Measurements from ENCODE around the gene NIP7. TPM values are rescaled to one million over a fixed set of nuclear protein-coding genes. Genes with fewer than 3 reads are reported as not detected.

NIP7 gene
- total and polyA plus RNA-seq, 9 of the 15 experiments (the other 6 are each of a cell fraction or from before 2014, with no cell fraction given): 28.9 to 85.5 (median 72.5) TPM

DNA sequence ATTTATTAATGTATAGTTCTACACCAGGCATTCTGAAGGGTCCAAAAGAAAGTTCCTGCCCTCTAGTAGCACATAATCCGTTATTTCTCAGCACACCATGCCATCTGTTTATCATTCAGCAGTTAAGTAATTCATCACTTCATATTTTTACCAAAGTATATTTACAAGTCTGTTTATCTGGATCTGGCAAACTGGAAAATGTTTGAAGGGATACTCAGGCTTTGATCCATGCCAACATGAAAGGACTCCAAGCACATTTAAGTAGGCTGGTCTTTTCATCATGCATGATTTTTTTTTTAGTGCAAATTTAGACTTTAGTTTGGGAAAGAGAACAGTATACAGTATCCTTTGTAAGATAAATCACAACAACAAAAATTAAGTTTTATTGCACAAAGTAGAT lies 32.5 kb upstream of the NIP7 start (continued):
- TF ChIP-seq ZSCAN29 (IDR thresholded peaks at IDR 0.05): no peak
- no peak for TF ChIP-seq KDM4B (IDR thresholded peaks at IDR 0.05; ENCODE audit: borderline replicate concordance in 2 of 2, low read depth in 1 of 2)
- TF ChIP-seq ZKSCAN1 (IDR thresholded peaks at IDR 0.05; ENCODE audit: low read depth, low read length): no peak
- TF ChIP-seq HMG20B (CRISPR knock-in tag; IDR thresholded peaks at IDR 0.05): no peak
- TF ChIP-seq PHF20 (IDR thresholded peaks at IDR 0.05; ENCODE audit: partially characterized antibody): no peak
- TF ChIP-seq SREBF1 (IDR thresholded peaks at IDR 0.05; ENCODE audit: borderline replicate concordance, low read depth, low read length): no peak
- TF ChIP-seq ZNF707 (CRISPR knock-in tag; conservative IDR thresholded peaks at IDR 0.05): no peak
- TF ChIP-seq COPS2 (conservative IDR thresholded peaks at IDR 0.05): no peak
- no peak for TF ChIP-seq ZNF695 (CRISPR knock-in tag; IDR thresholded peaks at IDR 0.05)
- TF ChIP-seq, protein P1, sequence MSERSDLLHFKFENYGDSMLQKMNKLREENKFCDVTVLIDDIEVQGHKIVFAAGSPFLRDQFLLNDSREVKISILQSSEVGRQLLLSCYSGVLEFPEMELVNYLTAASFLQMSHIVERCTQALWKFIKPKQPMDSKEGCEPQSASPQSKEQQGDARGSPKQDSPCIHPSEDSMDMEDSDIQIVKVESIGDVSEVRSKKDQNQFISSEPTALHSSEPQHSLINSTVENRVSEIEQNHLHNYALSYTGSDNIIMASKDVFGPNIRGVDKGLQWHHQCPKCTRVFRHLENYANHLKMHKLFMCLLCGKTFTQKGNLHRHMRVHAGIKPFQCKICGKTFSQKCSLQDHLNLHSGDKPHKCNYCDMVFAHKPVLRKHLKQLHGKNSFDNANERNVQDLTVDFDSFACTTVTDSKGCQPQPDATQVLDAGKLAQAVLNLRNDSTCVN (CRISPR knock-in tag; IDR thresholded peaks at IDR 0.05): no peak

DNA sequence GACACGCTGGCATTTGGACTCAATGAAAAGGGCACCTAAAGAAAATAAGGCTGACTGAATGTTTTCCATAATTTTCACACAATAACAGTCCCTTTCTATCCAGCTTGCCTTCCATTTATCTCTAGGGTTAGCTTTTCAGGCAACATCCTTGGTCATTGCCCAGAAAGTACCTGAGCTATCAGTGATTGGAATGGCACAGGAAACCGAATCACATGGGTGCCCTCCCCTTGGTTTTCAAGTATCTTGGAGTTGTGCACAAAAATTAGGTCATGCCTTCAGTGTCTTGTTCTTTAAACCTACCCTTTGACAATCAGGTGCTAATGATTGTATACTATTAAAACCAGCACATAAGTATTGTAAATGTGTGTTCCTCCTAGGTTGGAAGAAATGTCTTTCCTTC lies 31.7 kb upstream of the NIP7 start:
- no peaks in the 10 kb centered on the region for H3K9me3 ChIP-seq (replicated peaks; ENCODE audit: control insufficient read depth, insufficient read depth, low read depth, low read length)
- no peaks in the 10 kb centered on the region for H3K27me3 ChIP-seq (ENCODE audit: control insufficient read depth in 2 of 2, insufficient read depth in 2 of 2, low read length in 2 of 2)
- CTCF ChIA-PET (ENCODE audit: low intra/inter-chr PET ratio): no interaction called here
- H3K36me3 ChIP-seq (ENCODE audit: control insufficient read depth, insufficient read depth, low read length): no peaks in the 10 kb centered on the region; the same call in 2 of the 3 replicates
- peaks cover 16% of the 10 kb centered on the region for H3K79me2 ChIP-seq (ENCODE audit: control insufficient read depth, insufficient read depth, low read length)
- POLR2A ChIA-PET: no interaction called here
- H3K27ac ChIP-seq (ENCODE audit: extremely low read depth, low read depth, low read length): no peak overlapping the region
- intact Hi-C loops (cut with micrococcal nuclease): loop anchor here (10.0 kb wide), 1 partner anchor 463 kb away; the partner anchor contains the start of gene TANGO6
- FAIRE-seq (no peak), ATAC-seq (no peak), DNase-seq (ENCODE audit: extremely low read depth in 1 of 4, low spot score in 3 of 4) (no peak)
- no peak overlapping the region for H2AFZ ChIP-seq (ENCODE audit: low read depth, low read length)
- no peaks in the 10 kb centered on the region for H3K9me1 ChIP-seq (ENCODE audit: control insufficient read depth, insufficient read depth, low read length)
- WGBS (ENCODE audit: insufficient coverage, low coverage, missing lambda C conversion rate): 40% methylated on average over 2 of the region's 2 CpGs
- no peak overlapping the region for H3K9ac ChIP-seq (ENCODE audit: insufficient read depth in 1 of 2, low read depth in 2 of 2, low read length in 2 of 2)
- H3K4me2 ChIP-seq (ENCODE audit: insufficient read depth, low read length): no peak overlapping the region
- no peak overlapping the region for H3K4me3 ChIP-seq
- H3K4me1 ChIP-seq (replicated peaks in 1 of 2; ENCODE audit: control insufficient read depth in 2 of 2, insufficient read depth in 2 of 2, low read length in 2 of 2): peaks cover 5 to 13% of the 10 kb centered on the region in 2 experiments; a peak in 3 of 5 replicates
- no TSS peak for BruUV-seq (replicated peaks)
- H4K20me1 ChIP-seq (replicated peaks; ENCODE audit: control insufficient read depth, insufficient read depth, low read length): 0 out of 2 replicates have a peak, but pooled peaks cover 3% of the 10 kb centered on the region
- in situ Hi-C loops (cut with MboI): no loop called here
- TF ChIP-seq EGR1 (conservative IDR thresholded peaks at IDR 0.05) (no peak), YBX1 (IDR thresholded peaks at IDR 0.05) (no peak), NFYB (IDR thresholded peaks at IDR 0.05; ENCODE audit: extremely low read depth, insufficient read length) (no peak), DIDO1 (tag; IDR thresholded peaks at IDR 0.05; ENCODE audit: low read depth) (no peak), ZNF668 (CRISPR knock-in tag; IDR thresholded peaks at IDR 0.05) (no peak), ZNF586 (CRISPR knock-in tag; conservative IDR thresholded peaks at IDR 0.05) (no peak), ZFP36 (IDR thresholded peaks at IDR 0.05; ENCODE audit: low read depth, low read length, partially characterized antibody) (no peak)
- TF ChIP-seq, protein P2, sequence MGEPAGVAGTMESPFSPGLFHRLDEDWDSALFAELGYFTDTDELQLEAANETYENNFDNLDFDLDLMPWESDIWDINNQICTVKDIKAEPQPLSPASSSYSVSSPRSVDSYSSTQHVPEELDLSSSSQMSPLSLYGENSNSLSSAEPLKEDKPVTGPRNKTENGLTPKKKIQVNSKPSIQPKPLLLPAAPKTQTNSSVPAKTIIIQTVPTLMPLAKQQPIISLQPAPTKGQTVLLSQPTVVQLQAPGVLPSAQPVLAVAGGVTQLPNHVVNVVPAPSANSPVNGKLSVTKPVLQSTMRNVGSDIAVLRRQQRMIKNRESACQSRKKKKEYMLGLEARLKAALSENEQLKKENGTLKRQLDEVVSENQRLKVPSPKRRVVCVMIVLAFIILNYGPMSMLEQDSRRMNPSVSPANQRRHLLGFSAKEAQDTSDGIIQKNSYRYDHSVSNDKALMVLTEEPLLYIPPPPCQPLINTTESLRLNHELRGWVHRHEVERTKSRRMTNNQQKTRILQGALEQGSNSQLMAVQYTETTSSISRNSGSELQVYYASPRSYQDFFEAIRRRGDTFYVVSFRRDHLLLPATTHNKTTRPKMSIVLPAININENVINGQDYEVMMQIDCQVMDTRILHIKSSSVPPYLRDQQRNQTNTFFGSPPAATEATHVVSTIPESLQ (CRISPR knock-in tag; IDR thresholded peaks at IDR 0.05): no peak
- TF ChIP-seq, protein P3, sequence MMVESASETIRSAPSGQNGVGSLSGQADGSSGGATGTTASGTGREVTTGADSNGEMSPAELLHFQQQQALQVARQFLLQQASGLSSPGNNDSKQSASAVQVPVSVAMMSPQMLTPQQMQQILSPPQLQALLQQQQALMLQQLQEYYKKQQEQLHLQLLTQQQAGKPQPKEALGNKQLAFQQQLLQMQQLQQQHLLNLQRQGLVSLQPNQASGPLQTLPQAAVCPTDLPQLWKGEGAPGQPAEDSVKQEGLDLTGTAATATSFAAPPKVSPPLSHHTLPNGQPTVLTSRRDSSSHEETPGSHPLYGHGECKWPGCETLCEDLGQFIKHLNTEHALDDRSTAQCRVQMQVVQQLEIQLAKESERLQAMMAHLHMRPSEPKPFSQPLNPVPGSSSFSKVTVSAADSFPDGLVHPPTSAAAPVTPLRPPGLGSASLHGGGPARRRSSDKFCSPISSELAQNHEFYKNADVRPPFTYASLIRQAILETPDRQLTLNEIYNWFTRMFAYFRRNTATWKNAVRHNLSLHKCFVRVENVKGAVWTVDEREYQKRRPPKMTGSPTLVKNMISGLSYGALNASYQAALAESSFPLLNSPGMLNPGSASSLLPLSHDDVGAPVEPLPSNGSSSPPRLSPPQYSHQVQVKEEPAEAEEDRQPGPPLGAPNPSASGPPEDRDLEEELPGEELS (CRISPR knock-in tag; IDR thresholded peaks at IDR 0.05; ENCODE audit: borderline replicate concordance): no peak

Measured in K562 (cell line).